WERI-Rb-1 (cell line): ENCODE data around the gene PRXL2A.
A peak's percentile ranks its signal among the peaks of the same experiment; 100 is the strongest.
"Not testable (repeated sequence)": the region's sequence is repeated elsewhere in the genome, so short reads cannot be mapped to it uniquely, and the experiment has no call there.

Source experiments
- DNase-seq: peaks from one replicate; pipeline ENCODE4 v3.0.0-alpha.2; 2020
- H3K27ac ChIP-seq: fragments of 250-450 bp; sonication (Bioruptor Pico); 2 replicates; pipeline ENCODE4 v1.5.1; 2020; ENCODE audit warnings: mild to moderate bottlenecking, moderate library complexity
- H3K27me3 ChIP-seq: fragments of 250-450 bp; sonication (Bioruptor Pico); 2 replicates; pipeline ENCODE4 v1.5.1; 2021; ENCODE audit warnings: mild to moderate bottlenecking, low read depth, moderate library complexity; ENCODE audit not compliant: insufficient read depth, severe bottlenecking
- H3K36me3 ChIP-seq: fragments of 250-450 bp; sonication (Bioruptor Pico); 2 replicates; pipeline ENCODE4 v1.5.1; 2020; ENCODE audit warnings: mild to moderate bottlenecking, moderate library complexity
- H3K4me3 ChIP-seq: 2 replicates; pipeline ENCODE4 v1.5.1; 2011; ENCODE audit warnings: low read depth, mild to moderate bottlenecking, control low read depth, low read length
- H3K9me3 ChIP-seq: fragments of 250-450 bp; sonication (Bioruptor Pico); 2 replicates; pipeline ENCODE4 v1.5.1; 2021; ENCODE audit warnings: mild to moderate bottlenecking, moderate library complexity; ENCODE audit not compliant: severe bottlenecking
- TF ChIP-seq, protein P1 (sequence below): IDR thresholded peaks from 2 replicates; pipeline ENCODE4 v1.5.1; 2011; ENCODE audit warnings: low read depth, mild to moderate bottlenecking, control low read depth, inconsistent platforms, low read length

PRXL2A gene

DNA sequence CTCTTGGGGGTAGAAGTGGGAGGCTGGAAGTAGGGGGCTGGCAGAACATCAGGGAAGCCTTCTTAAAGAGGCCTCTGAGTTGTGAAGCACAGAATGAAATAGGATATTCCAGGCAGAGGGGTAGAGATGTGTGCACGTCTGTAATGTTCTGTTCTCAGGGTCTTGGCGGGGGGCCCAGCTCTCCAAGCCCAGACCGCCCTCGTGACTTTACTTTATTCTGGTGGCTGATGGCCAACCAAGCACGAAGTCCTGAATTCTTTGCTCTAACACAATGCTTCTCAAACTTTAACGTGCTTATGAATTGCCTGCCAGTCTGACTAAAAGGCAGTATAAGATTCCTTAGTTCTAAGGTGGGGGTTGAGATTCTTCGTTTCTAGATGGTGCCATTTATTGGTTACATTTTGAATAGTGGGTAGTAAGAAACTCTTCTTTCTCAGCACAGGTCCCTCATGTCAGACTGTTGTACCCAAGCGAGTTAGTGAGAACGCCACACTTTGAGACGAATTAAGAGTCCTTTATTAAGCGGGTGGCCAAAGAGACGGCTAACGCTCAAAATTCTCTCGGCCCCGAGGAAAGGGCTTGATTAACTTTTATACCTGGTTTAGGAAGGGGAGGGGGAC lies 8.2 kb downstream of the PRXL2A start:
- Histone ChIP-seq H3K27me3 (no peaks in the 10 kb centered on the region), H3K36me3 (peaks cover 49% of the 10 kb centered on the region), H3K27ac (no peak overlapping the region), H3K4me3 (no peak overlapping the region), H3K9me3 (no peaks in the 10 kb centered on the region)
- DNase-seq = no peak
- TF ChIP-seq, protein P1, sequence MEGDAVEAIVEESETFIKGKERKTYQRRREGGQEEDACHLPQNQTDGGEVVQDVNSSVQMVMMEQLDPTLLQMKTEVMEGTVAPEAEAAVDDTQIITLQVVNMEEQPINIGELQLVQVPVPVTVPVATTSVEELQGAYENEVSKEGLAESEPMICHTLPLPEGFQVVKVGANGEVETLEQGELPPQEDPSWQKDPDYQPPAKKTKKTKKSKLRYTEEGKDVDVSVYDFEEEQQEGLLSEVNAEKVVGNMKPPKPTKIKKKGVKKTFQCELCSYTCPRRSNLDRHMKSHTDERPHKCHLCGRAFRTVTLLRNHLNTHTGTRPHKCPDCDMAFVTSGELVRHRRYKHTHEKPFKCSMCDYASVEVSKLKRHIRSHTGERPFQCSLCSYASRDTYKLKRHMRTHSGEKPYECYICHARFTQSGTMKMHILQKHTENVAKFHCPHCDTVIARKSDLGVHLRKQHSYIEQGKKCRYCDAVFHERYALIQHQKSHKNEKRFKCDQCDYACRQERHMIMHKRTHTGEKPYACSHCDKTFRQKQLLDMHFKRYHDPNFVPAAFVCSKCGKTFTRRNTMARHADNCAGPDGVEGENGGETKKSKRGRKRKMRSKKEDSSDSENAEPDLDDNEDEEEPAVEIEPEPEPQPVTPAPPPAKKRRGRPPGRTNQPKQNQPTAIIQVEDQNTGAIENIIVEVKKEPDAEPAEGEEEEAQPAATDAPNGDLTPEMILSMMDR = no peak

DNA sequence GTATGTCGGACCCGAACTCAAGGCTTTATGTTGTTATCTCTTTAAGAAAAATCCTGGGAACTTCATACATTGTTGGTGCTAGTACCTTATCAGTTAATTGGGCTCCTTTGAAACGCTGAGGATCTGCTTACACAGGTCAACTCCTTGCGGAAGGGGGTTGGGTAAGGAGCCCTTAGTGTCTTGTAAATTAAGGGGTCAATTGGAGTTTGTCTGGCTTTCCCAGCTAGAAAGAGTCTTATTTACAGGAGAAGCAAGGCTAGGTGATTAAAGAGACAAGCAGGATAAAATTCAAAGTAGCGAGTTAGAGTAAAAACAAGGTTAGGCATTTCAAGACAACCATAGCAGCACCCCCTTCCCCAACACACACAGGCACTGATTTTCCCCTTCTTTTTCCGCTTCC lies 8.9 kb downstream of the PRXL2A start:
- not testable (repeated sequence) for H3K27me3 ChIP-seq, DNase-seq, H3K27ac ChIP-seq, H3K9me3 ChIP-seq, H3K4me3 ChIP-seq
- H3K36me3 ChIP-seq = peaks cover 49% of the 10 kb centered on the region

DNA sequence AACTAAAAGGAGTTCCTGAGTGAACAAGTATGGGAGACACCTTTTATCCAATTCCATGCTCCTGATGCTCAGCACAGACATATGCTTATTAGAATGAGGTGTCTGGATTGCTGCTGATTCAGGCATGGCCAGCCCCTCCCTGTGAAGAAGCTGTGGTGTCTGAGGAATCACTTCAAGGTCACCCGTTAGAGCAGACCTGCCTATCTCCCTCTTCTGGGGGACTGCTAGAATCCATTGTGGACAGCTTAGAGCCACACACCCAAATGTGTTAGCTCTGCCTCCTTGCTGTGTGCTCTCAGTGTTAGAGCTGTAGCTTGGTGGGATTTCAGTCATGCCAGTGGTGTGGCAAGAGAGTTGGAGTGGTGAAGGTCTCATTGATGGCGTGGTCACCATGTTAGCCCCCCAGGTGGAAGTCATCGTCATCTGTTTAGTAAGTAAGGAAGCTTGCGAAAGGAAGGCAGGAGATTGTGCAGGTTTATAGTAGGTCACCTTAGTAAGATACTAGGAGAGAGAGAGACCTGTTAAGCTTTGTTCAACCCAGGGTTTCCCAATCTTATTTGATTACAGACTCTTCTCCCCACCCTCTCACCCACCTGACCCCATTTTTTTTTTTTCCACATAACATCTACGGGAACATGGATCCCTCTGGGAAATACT lies 12.8 kb downstream of the PRXL2A start:
- Histone ChIP-seq H3K4me3 (no peak overlapping the region), H3K27me3 (no peaks in the 10 kb centered on the region), H3K9me3 (no peaks in the 10 kb centered on the region), H3K36me3 (peaks cover 63% of the 10 kb centered on the region), H3K27ac (no peak overlapping the region; the same call in 1 of the 2 replicates)
- TF ChIP-seq, protein P1 = no peak
- no peak for DNase-seq

DNA sequence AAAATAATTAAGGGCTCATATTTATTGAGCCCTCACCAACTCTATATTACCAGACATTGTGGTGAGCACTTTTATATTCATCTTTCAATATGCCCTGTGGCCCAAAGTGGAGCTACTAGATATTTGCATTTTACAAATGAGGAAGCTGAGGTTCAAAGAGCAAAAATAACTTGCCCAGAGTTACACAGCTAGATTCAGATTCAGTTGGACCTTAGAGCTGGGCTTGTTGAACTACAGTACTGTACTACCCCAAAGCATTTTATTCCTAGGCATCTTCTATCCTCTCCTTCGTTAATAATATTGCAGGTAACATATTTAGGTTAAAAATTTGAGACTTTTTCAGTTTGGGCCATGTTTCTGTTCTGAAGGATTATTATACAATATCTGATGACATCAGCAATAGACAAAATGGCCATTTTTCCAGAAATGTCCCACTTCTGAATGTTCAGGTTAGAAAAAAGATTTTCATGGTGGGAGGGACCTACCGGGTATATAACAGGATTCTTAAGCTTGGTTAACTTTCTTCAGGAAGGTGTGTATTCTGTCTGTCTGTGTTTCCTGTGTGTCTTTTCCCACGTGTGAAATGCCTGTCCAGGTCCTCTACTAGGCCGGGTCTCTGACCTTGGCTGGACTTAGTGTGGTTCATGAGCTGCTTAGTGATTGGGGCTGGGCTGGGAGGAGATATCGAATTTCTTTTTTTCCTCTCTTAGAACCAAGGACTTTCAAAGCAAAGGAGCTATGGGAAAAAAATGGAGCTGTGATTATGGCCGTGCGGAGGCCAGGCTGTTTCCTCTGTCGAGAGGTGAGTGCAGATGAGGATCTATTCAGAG lies 13.6 kb downstream of the PRXL2A start:
- Histone ChIP-seq H3K27me3 (no peaks in the 10 kb centered on the region), H3K9me3 (no peaks in the 10 kb centered on the region), H3K36me3 (peaks cover 70% of the 10 kb centered on the region), H3K27ac (no peak overlapping the region; the same call in 1 of the 2 replicates), H3K4me3 (no peak overlapping the region)
- TF ChIP-seq, protein P1 = no peak
- no peak for DNase-seq

DNA sequence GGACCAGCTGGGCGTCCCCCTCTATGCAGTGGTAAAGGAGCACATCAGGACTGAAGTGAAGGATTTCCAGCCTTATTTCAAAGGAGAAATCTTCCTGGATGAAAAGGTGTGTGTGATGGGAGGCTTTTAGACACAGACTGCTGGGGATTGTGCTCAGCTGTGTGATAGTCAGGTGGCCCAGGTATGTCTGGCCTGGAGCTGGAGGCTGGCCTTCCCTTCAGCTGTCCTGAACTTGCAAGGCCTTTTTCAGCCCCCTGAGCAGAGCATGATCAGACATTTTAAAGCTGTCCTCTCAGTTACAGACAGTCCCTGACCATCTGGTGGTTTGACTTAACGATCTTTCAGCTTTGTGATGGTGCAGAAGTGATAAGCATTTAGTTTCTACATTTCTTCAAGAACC lies 17.6 kb downstream of the PRXL2A start:
- Histone ChIP-seq H3K36me3 (peaks cover 90% of the 10 kb centered on the region), H3K27ac (peak overlapping the region; percentile 82)

More for the DNA sequence above, 17.6 kb downstream of the PRXL2A start:
- Histone ChIP-seq H3K4me3 (no peak overlapping the region), H3K9me3 (no peaks in the 10 kb centered on the region), H3K27me3 (no peaks in the 10 kb centered on the region)
- TF ChIP-seq, protein P1 = no peak
- DNase-seq = peak; percentile 74
